ENCODE results near the gene CKS1B.
"Not testable (repeated sequence)": the region's sequence is repeated elsewhere in the genome, so short reads cannot be mapped to it uniquely, and the experiment has no call there.

The CKS1B gene

DNA sequence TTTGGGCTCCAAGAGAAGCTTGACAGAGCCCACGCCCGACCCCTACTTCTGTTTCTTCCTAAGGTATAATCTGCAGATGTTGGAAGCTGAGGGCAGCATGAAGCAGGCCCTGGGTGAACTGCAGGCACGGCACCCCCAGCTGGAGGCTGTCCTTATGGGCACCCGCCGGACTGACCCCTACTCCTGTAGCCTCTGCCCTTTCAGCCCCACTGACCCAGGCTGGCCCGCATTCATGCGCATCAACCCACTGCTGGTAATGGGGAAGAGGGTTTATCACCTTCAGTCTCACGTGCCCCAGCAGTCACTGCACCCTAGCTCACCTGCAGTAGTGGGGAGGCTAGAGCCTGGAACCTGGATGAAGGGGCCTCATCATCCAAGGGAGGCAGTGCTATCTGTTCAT is 15.8 kb downstream of the CKS1B start:
- TF ChIP-seq, protein P1, sequence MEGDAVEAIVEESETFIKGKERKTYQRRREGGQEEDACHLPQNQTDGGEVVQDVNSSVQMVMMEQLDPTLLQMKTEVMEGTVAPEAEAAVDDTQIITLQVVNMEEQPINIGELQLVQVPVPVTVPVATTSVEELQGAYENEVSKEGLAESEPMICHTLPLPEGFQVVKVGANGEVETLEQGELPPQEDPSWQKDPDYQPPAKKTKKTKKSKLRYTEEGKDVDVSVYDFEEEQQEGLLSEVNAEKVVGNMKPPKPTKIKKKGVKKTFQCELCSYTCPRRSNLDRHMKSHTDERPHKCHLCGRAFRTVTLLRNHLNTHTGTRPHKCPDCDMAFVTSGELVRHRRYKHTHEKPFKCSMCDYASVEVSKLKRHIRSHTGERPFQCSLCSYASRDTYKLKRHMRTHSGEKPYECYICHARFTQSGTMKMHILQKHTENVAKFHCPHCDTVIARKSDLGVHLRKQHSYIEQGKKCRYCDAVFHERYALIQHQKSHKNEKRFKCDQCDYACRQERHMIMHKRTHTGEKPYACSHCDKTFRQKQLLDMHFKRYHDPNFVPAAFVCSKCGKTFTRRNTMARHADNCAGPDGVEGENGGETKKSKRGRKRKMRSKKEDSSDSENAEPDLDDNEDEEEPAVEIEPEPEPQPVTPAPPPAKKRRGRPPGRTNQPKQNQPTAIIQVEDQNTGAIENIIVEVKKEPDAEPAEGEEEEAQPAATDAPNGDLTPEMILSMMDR (conservative IDR thresholded peaks at IDR 0.05; ENCODE audit: low read length): no peak
- no peak overlapping the region for H3K4me3 ChIP-seq (ENCODE audit: low read length)
- no peak for DNase-seq (ENCODE audit: low read depth)

DNA sequence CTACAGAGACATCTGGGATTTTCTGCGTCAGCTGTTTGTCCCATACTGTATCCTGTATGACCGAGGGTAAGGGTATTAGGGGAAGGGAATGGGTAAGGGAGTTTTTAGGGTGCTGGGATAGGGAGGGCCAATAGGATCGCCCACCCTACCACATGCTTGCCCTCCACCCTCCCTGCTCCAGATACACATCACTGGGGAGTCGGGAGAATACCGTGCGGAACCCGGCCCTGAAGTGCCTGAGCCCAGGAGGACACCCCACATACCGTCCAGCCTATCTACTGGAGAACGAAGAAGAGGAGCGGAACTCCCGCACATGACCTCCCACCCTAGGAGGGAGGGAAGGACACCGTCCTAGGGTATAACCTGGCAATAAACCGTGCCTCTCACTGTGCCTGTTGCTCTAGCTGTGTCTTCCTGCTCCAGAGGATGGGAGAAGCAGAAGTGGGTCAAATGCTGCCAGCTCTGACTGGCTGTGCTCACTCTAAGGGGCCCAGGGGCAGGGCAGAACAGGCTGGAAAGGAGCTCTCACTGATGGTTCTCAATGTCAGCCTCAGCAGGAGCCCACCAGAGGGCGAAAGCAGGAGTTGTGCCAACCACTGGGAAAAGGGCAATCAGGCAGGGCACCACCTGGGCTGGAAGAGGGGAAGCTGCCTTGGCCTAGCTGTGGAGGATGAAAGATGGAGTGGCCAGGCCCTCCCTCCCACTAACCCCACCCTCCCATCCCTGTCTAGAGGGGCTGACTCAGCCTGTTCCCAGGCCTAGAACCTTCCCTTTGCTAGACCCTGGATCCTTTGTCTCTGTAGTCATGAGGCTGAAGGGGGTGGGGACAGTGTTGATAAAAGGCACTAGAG is 18.5 kb downstream of the CKS1B start:
- TF ChIP-seq, protein P1 (conservative IDR thresholded peaks at IDR 0.05; ENCODE audit: low read length): no peak; the same call in 1 of the 2 replicates
- H3K4me3 ChIP-seq (ENCODE audit: low read length): no peak overlapping the region
- DNase-seq (ENCODE audit: low read depth): no peak

DNA sequence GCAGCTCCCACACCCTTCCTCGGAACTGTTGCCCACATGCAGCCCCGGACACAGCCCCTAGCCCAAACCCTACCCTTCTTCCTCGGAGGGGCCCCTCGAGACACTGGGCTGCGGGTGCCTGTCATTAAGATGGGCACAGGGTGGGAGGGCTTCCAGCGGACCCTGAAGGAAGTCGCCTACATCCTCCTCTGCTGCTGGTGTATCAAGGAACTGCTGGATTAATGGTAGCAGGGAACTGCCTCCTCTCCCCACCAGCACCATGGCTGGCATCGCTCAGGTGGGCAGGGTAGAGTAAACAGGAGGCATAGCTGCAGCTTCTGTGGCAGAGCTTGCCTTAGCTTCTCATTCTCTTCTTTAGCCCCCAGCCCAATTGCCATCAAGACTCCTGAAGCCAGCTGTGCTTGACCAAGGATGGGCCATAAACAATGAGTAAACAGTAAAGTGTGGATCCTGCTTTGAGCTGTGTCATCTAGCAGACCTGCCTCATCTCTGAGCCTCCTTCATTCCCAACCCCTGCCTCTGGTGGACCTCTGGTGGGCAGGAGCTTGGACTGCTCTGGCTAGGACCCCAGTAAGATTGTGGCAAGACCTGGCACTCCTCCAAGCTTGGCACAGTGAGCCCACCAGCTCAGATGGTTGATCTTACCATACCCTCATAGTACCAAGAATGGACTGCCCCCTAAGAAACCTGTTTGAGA is 19.2 kb downstream of the CKS1B start, which contains the start of gene LENEP:
Gene LENEP (plus strand): TSS at position 15 of the 697 bp plus-strand sequence. CDS start 22 bp downstream, at position 37.
- no peak within 1 kb of the TSS for H3K4me3 ChIP-seq (ENCODE audit: low read length)
- no peak for DNase-seq (ENCODE audit: low read depth)
- TF ChIP-seq, protein P1 (conservative IDR thresholded peaks at IDR 0.05; ENCODE audit: low read length): no peak

DNA sequence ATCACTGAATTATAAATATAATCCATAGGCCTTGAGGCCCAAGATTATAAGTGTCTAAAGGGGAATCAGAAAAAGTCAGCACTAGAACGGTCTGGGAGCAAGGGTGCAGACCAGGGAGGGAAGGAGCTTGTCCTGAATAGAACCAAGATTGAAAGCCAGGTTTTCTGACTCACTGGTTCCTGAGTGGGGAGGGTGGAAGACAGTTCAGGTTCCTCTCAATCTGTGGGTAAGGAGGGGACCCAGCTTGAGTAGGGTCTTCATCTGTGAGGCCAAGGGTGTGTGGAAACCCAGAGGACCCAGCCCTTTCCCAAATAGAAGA is 19.7 kb downstream of the CKS1B start:
- TF ChIP-seq, protein P1 (conservative IDR thresholded peaks at IDR 0.05; ENCODE audit: low read length): no peak
- no peak for DNase-seq (ENCODE audit: low read depth)

DNA sequence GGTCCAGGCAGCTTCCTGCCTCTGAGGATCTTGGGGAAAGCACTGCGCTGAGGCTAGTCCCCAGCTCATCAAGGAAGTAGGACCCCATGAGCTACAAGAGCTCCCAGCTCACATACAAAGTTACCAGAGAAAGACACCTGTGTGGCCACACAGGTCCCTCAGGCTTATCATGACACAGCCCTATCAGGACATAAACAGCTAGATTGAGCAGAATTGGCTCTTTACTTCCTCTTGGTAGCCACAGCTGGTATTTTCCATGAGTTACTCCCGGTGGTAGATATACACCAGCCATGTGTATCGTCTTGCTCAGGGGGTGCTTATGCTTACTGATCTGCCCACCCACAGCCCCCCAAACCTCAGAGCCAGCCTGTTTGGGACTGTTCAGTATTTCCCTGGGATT is 20.1 kb downstream of the CKS1B start:
- DNase-seq (ENCODE audit: low read depth): no peak
- H3K4me3 ChIP-seq (ENCODE audit: low read length): no peak overlapping the region
- TF ChIP-seq, protein P1 (conservative IDR thresholded peaks at IDR 0.05; ENCODE audit: low read length): no peak

More for the DNA sequence above, 19.7 kb downstream of the CKS1B start:
- H3K4me3 ChIP-seq (ENCODE audit: low read length): no peak overlapping the region

DNA sequence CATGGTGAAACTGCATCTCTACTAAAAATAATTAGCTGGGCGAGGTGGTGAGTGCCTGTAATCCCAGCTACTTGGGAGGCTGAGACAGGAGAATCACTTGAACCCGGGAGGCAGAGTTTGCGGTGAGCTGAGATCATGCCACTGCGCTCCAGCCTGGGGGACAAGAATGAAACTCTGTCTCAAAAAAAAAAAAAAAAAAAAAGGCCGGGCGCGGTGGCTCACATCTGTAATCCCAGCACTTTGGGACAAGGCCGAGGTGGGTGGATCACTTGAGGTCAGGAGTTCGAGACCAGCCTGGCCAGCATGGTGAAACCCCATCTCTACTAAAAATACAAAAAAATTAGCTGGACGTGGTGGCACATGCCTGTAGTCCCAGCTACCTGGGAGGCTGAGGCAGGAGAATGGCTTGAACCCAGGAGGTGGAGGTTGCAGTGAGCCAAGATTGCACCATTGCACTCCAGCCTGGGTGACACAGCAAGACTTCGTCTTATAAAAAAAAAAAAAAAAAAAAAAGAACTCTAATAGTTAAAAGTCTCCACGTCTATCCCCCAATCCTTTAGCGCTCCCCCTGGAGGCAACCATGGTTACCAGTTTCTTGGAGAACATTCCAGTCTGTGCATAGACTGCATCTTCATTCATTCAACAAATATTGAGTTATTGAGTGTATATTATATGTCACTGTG is 21.0 kb downstream of the CKS1B start:
- TF ChIP-seq, protein P1 (conservative IDR thresholded peaks at IDR 0.05; ENCODE audit: low read length): peak; percentile 62
- peak; percentile 87 for DNase-seq (ENCODE audit: low read depth)

More for the DNA sequence above, 21.0 kb downstream of the CKS1B start:
- not testable (repeated sequence) for H3K4me3 ChIP-seq (ENCODE audit: low read length)
